ENCODE results near the gene KCNN3. TPM values are rescaled to one million over a fixed set of nuclear protein-coding genes. Genes with fewer than 3 reads are reported as not detected.

The KCNN3 gene
- total RNA-seq, 1 experiment from 2014 or later: 1.3 TPM

DNA sequence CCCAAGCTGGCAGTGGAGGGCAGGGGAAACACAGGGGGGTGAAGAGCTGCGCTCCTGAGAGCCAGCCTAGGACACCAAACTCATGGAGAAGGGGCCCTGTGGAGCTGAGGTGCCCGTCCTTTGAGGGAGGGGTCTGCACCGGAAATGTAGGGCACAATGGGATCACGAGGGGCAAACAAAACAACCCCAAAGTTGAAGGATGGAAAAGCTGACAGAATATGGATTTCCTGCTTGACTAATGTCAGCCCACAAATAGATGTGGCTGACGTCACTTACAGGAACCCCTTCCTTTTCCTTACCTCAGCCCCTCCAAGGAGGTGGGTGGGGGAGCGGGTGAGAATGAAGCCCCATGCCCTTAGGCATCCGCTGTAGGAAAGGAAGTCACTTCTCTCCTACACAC is 110.9 kb downstream of the KCNN3 start:
- POLR2A ChIA-PET: no interaction called here
- H3K27me3 Mint-ChIP-seq (ENCODE audit: low read depth): peaks cover 24% of the 10 kb centered on the region

GRCh38 chr1:154758346-154758745 is 111.7 kb downstream of the KCNN3 start:
- TF ChIP-seq, protein P1, sequence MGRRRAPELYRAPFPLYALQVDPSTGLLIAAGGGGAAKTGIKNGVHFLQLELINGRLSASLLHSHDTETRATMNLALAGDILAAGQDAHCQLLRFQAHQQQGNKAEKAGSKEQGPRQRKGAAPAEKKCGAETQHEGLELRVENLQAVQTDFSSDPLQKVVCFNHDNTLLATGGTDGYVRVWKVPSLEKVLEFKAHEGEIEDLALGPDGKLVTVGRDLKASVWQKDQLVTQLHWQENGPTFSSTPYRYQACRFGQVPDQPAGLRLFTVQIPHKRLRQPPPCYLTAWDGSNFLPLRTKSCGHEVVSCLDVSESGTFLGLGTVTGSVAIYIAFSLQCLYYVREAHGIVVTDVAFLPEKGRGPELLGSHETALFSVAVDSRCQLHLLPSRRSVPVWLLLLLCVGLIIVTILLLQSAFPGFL (CRISPR knock-in tag; IDR thresholded peaks at IDR 0.05; ENCODE audit: borderline replicate concordance): no peak
- TF ChIP-seq GABPB1 (CRISPR knock-in tag; IDR thresholded peaks at IDR 0.05): no peak
- no peak for TF ChIP-seq ZSCAN18 (CRISPR knock-in tag; IDR thresholded peaks at IDR 0.05)
- TF ChIP-seq SP1 (CRISPR knock-in tag; conservative IDR thresholded peaks at IDR 0.05): no peak
- TF ChIP-seq ERG (CRISPR knock-in tag; IDR thresholded peaks at IDR 0.05): no peak
- TF ChIP-seq, protein P2, sequence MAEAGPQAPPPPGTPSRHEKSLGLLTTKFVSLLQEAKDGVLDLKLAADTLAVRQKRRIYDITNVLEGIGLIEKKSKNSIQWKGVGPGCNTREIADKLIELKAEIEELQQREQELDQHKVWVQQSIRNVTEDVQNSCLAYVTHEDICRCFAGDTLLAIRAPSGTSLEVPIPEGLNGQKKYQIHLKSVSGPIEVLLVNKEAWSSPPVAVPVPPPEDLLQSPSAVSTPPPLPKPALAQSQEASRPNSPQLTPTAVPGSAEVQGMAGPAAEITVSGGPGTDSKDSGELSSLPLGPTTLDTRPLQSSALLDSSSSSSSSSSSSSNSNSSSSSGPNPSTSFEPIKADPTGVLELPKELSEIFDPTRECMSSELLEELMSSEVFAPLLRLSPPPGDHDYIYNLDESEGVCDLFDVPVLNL (CRISPR knock-in tag; IDR thresholded peaks at IDR 0.05; ENCODE audit: borderline replicate concordance, low read depth): no peak
- TF ChIP-seq JUN (CRISPR knock-in tag; IDR thresholded peaks at IDR 0.05): no peak
- TF ChIP-seq SMAD4 (CRISPR knock-in tag; IDR thresholded peaks at IDR 0.05): no peak
- TF ChIP-seq USF2 (CRISPR knock-in tag; IDR thresholded peaks at IDR 0.05): no peak
- TF ChIP-seq ZNF416 (CRISPR knock-in tag; IDR thresholded peaks at IDR 0.05): no peak
- no peak for TF ChIP-seq ZNF263 (CRISPR knock-in tag; IDR thresholded peaks at IDR 0.05; ENCODE audit: low read depth)
- TF ChIP-seq, protein P3, sequence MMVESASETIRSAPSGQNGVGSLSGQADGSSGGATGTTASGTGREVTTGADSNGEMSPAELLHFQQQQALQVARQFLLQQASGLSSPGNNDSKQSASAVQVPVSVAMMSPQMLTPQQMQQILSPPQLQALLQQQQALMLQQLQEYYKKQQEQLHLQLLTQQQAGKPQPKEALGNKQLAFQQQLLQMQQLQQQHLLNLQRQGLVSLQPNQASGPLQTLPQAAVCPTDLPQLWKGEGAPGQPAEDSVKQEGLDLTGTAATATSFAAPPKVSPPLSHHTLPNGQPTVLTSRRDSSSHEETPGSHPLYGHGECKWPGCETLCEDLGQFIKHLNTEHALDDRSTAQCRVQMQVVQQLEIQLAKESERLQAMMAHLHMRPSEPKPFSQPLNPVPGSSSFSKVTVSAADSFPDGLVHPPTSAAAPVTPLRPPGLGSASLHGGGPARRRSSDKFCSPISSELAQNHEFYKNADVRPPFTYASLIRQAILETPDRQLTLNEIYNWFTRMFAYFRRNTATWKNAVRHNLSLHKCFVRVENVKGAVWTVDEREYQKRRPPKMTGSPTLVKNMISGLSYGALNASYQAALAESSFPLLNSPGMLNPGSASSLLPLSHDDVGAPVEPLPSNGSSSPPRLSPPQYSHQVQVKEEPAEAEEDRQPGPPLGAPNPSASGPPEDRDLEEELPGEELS (CRISPR knock-in tag; IDR thresholded peaks at IDR 0.05): no peak
- TF ChIP-seq, protein P4, sequence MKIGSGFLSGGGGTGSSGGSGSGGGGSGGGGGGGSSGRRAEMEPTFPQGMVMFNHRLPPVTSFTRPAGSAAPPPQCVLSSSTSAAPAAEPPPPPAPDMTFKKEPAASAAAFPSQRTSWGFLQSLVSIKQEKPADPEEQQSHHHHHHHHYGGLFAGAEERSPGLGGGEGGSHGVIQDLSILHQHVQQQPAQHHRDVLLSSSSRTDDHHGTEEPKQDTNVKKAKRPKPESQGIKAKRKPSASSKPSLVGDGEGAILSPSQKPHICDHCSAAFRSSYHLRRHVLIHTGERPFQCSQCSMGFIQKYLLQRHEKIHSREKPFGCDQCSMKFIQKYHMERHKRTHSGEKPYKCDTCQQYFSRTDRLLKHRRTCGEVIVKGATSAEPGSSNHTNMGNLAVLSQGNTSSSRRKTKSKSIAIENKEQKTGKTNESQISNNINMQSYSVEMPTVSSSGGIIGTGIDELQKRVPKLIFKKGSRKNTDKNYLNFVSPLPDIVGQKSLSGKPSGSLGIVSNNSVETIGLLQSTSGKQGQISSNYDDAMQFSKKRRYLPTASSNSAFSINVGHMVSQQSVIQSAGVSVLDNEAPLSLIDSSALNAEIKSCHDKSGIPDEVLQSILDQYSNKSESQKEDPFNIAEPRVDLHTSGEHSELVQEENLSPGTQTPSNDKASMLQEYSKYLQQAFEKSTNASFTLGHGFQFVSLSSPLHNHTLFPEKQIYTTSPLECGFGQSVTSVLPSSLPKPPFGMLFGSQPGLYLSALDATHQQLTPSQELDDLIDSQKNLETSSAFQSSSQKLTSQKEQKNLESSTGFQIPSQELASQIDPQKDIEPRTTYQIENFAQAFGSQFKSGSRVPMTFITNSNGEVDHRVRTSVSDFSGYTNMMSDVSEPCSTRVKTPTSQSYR (CRISPR knock-in tag; IDR thresholded peaks at IDR 0.05): no peak
- no peak for TF ChIP-seq ZNF671 (CRISPR knock-in tag; IDR thresholded peaks at IDR 0.05)
- no peak for TF ChIP-seq CBFB (CRISPR knock-in tag; IDR thresholded peaks at IDR 0.05; ENCODE audit: low read depth)
- TF ChIP-seq TP53 (CRISPR knock-in tag; IDR thresholded peaks at IDR 0.05): no peak
- TF ChIP-seq ZNF121 (CRISPR knock-in tag; IDR thresholded peaks at IDR 0.05): no peak
- no peak for TF ChIP-seq TEAD4 (CRISPR knock-in tag; IDR thresholded peaks at IDR 0.05)
- TF ChIP-seq MYBL2 (CRISPR knock-in tag; IDR thresholded peaks at IDR 0.05): no peak
- H3K27me3 Mint-ChIP-seq (ENCODE audit: low read depth): peaks cover 24% of the 10 kb centered on the region
- no peaks in the 10 kb centered on the region for H3K4me1 Mint-ChIP-seq
- ChIA-PET CTCF (interaction anchor here (0.7 to 4.0 kb wide), 3 partner anchors 89 to 185 kb away, joined by 3 to 23 read pairs (median 6); no protein-coding TSS in a partner anchor), POLR2A (no interaction called here)
- no peak overlapping the region for H3K4me3 Mint-ChIP-seq
- no peaks in the 10 kb centered on the region for H3K36me3 Mint-ChIP-seq
- no peak overlapping the region for H3K27ac Mint-ChIP-seq
- ATAC-seq: no peak
- no peak for DNase-seq (ENCODE audit: low spot score)
- no peaks in the 10 kb centered on the region for H3K9me3 Mint-ChIP-seq

More for the DNA sequence above, 110.9 kb downstream of the KCNN3 start:
- Mint-ChIP-seq H3K4me1 (no peaks in the 10 kb centered on the region), H3K27ac (no peak overlapping the region), H3K36me3 (no peaks in the 10 kb centered on the region), H3K4me3 (no peak overlapping the region), H3K9me3 (no peaks in the 10 kb centered on the region)
- ATAC-seq (no peak), DNase-seq (ENCODE audit: low spot score) (no peak)
- CTCF ChIA-PET: interaction anchor here (0.7 to 4.0 kb wide), 4 partner anchors 90 to 191 kb away, joined by 3 to 23 read pairs (median 7); partner anchors contain the start of gene CHRNB2
- TF ChIP-seq, protein P5, sequence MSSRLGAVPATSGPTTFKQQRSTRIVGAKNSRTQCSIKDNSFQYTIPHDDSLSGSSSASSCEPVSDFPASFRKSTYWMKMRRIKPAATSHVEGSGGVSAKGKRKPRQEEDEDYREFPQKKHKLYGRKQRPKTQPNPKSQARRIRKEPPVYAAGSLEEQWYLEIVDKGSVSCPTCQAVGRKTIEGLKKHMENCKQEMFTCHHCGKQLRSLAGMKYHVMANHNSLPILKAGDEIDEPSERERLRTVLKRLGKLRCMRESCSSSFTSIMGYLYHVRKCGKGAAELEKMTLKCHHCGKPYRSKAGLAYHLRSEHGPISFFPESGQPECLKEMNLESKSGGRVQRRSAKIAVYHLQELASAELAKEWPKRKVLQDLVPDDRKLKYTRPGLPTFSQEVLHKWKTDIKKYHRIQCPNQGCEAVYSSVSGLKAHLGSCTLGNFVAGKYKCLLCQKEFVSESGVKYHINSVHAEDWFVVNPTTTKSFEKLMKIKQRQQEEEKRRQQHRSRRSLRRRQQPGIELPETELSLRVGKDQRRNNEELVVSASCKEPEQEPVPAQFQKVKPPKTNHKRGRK (CRISPR knock-in tag; IDR thresholded peaks at IDR 0.05; ENCODE audit: borderline replicate concordance): no peak
- TF ChIP-seq ZNF423 (CRISPR knock-in tag; IDR thresholded peaks at IDR 0.05) (no peak), CREM (CRISPR knock-in tag; IDR thresholded peaks at IDR 0.05) (no peak), ZNF138 (CRISPR knock-in tag; conservative IDR thresholded peaks at IDR 0.05) (no peak)

All from WTC11 (cell line).